ENCODE data around the gene CDKN2AIP. TPM values are rescaled to one million over a fixed set of nuclear protein-coding genes. Genes with fewer than 3 reads are reported as not detected.

The CDKN2AIP gene
- total RNA-seq, 4 donors from 2014 or later: 16.1 to 25.2 (median 20.1) TPM

- DNase-seq (ENCODE audit: low spot score) (no peak), ATAC-seq (ENCODE audit: low FRiP score) (no peak)
- no peak for TF ChIP-seq CTCF (IDR thresholded peaks at IDR 0.05)
Measured at GRCh38 chr4:183435803-183436202, 8.6 kb upstream of the CDKN2AIP start.

GRCh38 chr4:183436417-183436816, 8.0 kb upstream of the CDKN2AIP start:
- TF ChIP-seq CTCF (IDR thresholded peaks at IDR 0.05): no peak
- DNase-seq (ENCODE audit: low spot score) (no peak), ATAC-seq (ENCODE audit: low FRiP score) (no peak)

- TF ChIP-seq CTCF (IDR thresholded peaks at IDR 0.05): no peak
- ATAC-seq (ENCODE audit: low FRiP score) (no peak), DNase-seq (ENCODE audit: low spot score) (no peak)
Measured at GRCh38 chr4:183437452-183437851, 7.0 kb upstream of the CDKN2AIP start.

GRCh38 chr4:183438458-183439113, 5.8 kb upstream of the CDKN2AIP start:
- no peak for TF ChIP-seq CTCF (IDR thresholded peaks at IDR 0.05)
- DNase-seq (ENCODE audit: low spot score) (no peak), ATAC-seq (ENCODE audit: low FRiP score) (peak; percentile 70)

- DNase-seq (ENCODE audit: low spot score): no peak
- no peak for TF ChIP-seq CTCF (IDR thresholded peaks at IDR 0.05)
- no peak for ATAC-seq (ENCODE audit: low FRiP score)
Measured at GRCh38 chr4:183441276-183441675, 3.2 kb upstream of the CDKN2AIP start.

- no peak for TF ChIP-seq CTCF (IDR thresholded peaks at IDR 0.05)
- DNase-seq (ENCODE audit: low spot score): no peak
- ATAC-seq (ENCODE audit: low FRiP score): peak; percentile 27
Measured at GRCh38 chr4:183443655-183444213, 702 bp upstream of the CDKN2AIP start.

- ATAC-seq (ENCODE audit: low FRiP score) (peak; percentile 21), DNase-seq (ENCODE audit: low spot score) (no peak)
- no peak for TF ChIP-seq CTCF (IDR thresholded peaks at IDR 0.05)
Measured at GRCh38 chr4:183445097-183445428, 627 bp downstream of the CDKN2AIP start.

All from omental fat pad (tissue), 4 donors.